ENCODE data around the gene DALRD3. TPM values are rescaled to one million over a fixed set of nuclear protein-coding genes. Genes with fewer than 3 reads are reported as not detected.

DALRD3 gene
- polyA plus RNA-seq, 1 experiment, result 42.4 TPM

DNA sequence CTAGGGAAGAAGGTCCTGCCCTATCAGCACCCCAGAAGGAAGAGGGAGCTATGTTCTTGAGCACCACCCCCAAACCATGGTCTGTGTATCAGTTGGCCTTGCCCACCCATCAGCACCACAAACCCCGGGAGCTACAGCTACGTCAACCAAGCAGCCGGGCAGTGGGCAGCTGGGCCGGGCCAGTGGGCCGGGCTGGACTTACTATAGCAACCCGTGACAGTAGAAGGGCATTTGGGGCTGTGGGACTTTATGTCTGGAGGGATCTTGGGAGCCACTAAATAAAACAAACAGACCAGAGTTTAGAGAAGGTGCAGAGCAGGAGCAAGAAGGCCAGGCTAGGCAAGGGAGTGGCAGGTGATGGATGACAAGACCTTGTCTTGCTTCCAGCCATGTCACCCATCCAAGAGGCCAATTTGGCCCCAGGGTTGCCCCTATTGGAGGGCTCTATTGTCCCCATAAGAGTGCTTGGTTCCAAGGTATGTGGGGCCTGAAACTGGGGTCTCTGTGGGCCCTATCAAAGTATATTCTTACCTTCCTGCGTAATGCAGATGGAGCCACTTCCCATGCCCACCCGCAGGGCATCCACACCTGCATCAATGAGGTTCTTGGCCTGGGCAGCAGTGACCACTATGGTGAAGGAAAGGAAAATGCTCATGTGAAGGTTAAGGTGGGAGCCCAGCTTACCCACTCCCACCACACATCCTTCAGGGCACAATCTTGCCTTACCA, 7.6 kb upstream of the DALRD3 start:
- no peak overlapping the region for H3K27ac ChIP-seq (ENCODE audit: low read depth, low read length)
- no peak overlapping the region for H3K4me3 ChIP-seq (ENCODE audit: low read depth, low read length)
- H3K27me3 ChIP-seq (ENCODE audit: control insufficient read depth, insufficient read depth, low read length), result no peaks in the 10 kb centered on the region
- TF ChIP-seq, protein P1, sequence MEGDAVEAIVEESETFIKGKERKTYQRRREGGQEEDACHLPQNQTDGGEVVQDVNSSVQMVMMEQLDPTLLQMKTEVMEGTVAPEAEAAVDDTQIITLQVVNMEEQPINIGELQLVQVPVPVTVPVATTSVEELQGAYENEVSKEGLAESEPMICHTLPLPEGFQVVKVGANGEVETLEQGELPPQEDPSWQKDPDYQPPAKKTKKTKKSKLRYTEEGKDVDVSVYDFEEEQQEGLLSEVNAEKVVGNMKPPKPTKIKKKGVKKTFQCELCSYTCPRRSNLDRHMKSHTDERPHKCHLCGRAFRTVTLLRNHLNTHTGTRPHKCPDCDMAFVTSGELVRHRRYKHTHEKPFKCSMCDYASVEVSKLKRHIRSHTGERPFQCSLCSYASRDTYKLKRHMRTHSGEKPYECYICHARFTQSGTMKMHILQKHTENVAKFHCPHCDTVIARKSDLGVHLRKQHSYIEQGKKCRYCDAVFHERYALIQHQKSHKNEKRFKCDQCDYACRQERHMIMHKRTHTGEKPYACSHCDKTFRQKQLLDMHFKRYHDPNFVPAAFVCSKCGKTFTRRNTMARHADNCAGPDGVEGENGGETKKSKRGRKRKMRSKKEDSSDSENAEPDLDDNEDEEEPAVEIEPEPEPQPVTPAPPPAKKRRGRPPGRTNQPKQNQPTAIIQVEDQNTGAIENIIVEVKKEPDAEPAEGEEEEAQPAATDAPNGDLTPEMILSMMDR (IDR thresholded peaks at IDR 0.05; ENCODE audit: low read depth, low read length), result no peak
- ChIA-PET POLR2A (interaction anchor here (0.6 kb wide), 1 partner anchor 442 kb away, joined by 4 read pairs; no protein-coding TSS in a partner anchor), CTCF (no interaction called here)
- no peaks in the 10 kb centered on the region; the same call in 1 of the 2 replicates for H3K9me3 ChIP-seq (ENCODE audit: control insufficient read depth, insufficient read depth, low read length)
- DNase-seq (ENCODE audit: low read depth, low spot score), result no peak

DNA sequence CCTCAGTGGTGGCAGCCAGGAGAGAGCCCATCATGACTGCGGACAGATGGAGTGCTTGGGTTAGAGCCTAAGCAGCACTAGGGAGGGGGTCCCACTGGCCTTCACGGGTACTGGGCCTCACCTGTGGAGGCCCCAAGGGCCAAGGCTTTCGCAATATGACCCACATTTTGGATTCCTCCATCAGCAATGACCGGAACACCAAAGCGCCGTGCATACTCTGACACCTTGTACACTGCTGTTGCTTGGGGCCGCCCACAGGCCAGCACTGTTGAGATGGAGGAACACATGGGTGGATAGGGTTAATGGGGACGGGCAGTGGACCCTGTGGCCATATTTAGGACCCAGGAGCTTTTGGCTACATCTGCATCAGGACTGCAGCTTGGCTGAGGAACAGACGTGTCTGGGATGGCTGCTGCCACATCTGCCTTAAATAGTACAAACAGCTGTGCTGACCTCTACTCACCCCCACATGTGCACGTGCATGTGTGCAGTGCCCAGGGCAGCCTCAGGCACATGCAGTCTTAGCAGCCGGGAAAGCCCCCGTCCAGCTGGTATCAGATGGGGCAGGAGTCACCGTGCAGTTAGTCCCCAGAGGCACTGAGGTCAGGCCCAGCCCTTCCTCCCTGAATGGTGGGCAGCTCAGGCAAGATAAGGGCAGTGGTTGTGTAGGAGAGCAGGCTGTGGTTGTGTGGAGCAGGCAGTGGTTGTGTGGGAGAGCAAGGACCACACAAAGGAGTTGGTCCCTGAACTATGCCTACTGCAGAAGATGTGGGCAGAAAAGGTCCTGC, 6.8 kb upstream of the DALRD3 start:
- no peak overlapping the region for H3K4me3 ChIP-seq (ENCODE audit: low read depth, low read length)
- no peak for DNase-seq (ENCODE audit: low read depth, low spot score)
- H3K27ac ChIP-seq (ENCODE audit: low read depth, low read length), result no peak overlapping the region
- TF ChIP-seq, protein P1 (IDR thresholded peaks at IDR 0.05; ENCODE audit: low read depth, low read length), result no peak
- H3K9me3 ChIP-seq (ENCODE audit: control insufficient read depth, insufficient read depth, low read length), result no peaks in the 10 kb centered on the region; the same call in 1 of the 2 replicates
- ChIA-PET POLR2A (no interaction called here), CTCF (interaction anchor here (1.0 kb wide), 1 partner anchor 12 kb away, joined by 3 read pairs; no protein-coding TSS in a partner anchor)
- no peaks in the 10 kb centered on the region for H3K27me3 ChIP-seq (ENCODE audit: control insufficient read depth, insufficient read depth, low read length)

DNA sequence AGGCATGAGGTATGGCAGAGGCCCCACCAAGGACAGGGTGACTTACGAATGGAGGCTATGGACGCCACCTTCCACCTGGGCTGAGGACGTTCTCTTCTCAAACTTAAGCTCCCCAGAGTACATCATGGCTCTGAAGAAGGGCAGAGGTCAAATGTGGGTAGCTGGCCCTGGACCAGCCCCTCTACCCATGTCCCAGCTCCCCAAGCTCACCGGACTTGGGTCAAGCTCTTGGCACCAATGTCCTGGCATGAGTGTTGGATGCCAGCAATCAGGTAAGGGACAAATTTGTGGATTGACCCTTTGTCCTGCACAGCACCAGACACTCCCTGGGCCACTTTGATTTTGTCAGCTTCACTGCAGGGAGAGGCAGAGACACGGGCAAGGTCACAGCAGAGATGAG, 6.1 kb upstream of the DALRD3 start:
- ChIA-PET CTCF (interaction anchor here (1.0 kb wide), 1 partner anchor 11 kb away, joined by 3 read pairs; no protein-coding TSS in a partner anchor), POLR2A (no interaction called here)
- no peaks in the 10 kb centered on the region for H3K27me3 ChIP-seq (ENCODE audit: control insufficient read depth, insufficient read depth, low read length)
- H3K4me3 ChIP-seq (ENCODE audit: low read depth, low read length), result no peak overlapping the region
- TF ChIP-seq, protein P1 (IDR thresholded peaks at IDR 0.05; ENCODE audit: low read depth, low read length), result no peak
- H3K27ac ChIP-seq (ENCODE audit: low read depth, low read length), result no peak overlapping the region
- DNase-seq (ENCODE audit: low read depth, low spot score), result no peak
- H3K9me3 ChIP-seq (ENCODE audit: control insufficient read depth, insufficient read depth, low read length), result no peaks in the 10 kb centered on the region; the same call in 1 of the 2 replicates

DNA sequence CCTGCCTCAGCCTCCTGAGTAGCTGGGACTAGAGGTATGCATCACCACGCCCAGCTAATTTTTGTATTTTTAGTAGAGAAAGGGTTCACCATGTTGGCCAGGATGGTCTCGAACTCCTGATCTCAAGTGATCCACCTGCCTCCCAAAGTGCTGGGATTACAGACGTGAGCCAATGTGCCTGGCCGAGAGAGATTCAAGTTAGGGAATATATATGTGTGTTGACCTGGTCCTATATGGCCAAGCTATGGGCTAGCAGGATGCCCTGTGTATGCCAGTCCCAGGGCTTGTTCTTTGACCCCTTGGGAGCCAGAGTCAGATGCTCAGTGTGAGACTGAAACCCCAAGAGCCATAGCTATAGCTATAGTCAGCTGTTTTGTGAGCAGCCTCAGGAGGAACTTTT, 5.4 kb upstream of the DALRD3 start:
- ChIA-PET CTCF (interaction anchor here (1.0 kb wide), 1 partner anchor 10 kb away, joined by 3 read pairs; no protein-coding TSS in a partner anchor), POLR2A (interaction anchor here (0.7 to 4.1 kb wide), 3 partner anchors 8 to 70 kb away, joined by 3 to 74 read pairs (median 4); partner anchors contain the start of genes QRICH1 and WDR6)
- H3K27ac ChIP-seq (ENCODE audit: low read depth, low read length), result no peak overlapping the region
- no peaks in the 10 kb centered on the region for H3K27me3 ChIP-seq (ENCODE audit: control insufficient read depth, insufficient read depth, low read length)
- no peak for DNase-seq (ENCODE audit: low read depth, low spot score)
- TF ChIP-seq, protein P1 (IDR thresholded peaks at IDR 0.05; ENCODE audit: low read depth, low read length), result no peak
- no peak overlapping the region for H3K4me3 ChIP-seq (ENCODE audit: low read depth, low read length)
- no peaks in the 10 kb centered on the region; the same call in 1 of the 2 replicates for H3K9me3 ChIP-seq (ENCODE audit: control insufficient read depth, insufficient read depth, low read length)
